HTERT RPE-1 (cell line): ENCODE measurements around the gene ANO9.
"Not testable (repeated sequence)": the region's sequence is repeated elsewhere in the genome, so short reads cannot be mapped to it uniquely, and the experiment has no call there.

Experiments
- in situ Hi-C: fragments of 300-500 bp; cut with MboI; formaldehyde crosslinking; loops from 4 replicates; pipeline ENCODE4 v1.14.3; 2020; ENCODE audit warnings: low sequenced_read_pairs

ANO9 gene

GRCh38 chr11:417652-418342, 24.0 kb downstream of the ANO9 start:
- in situ Hi-C loops = no loop called here

GRCh38 chr11:416757-417621, 24.8 kb downstream of the ANO9 start:
- in situ Hi-C loops = no loop called here

GRCh38 chr11:416051-416756, 25.6 kb downstream of the ANO9 start:
- in situ Hi-C loops = no loop called here

GRCh38 chr11:415640-416041, 26.2 kb downstream of the ANO9 start:
- in situ Hi-C loops = no loop called here

- in situ Hi-C loops = no loop called here
Measured at GRCh38 chr11:414318-414857, 27.4 kb downstream of the ANO9 start.

- in situ Hi-C loops = no loop called here
Measured at GRCh38 chr11:413120-414081, 28.4 kb downstream of the ANO9 start.

- in situ Hi-C loops = no loop called here
Measured at GRCh38 chr11:412641-413119, 29.1 kb downstream of the ANO9 start.

- in situ Hi-C loops = not testable (repeated sequence)
Measured at GRCh38 chr11:411520-411919, 30.3 kb downstream of the ANO9 start.

- in situ Hi-C loops = not testable (repeated sequence)
Measured at GRCh38 chr11:410711-411110, 31.1 kb downstream of the ANO9 start.

- in situ Hi-C loops = no loop called here
Measured at GRCh38 chr11:409600-410483, 32.0 kb downstream of the ANO9 start.

- in situ Hi-C loops = no loop called here
Measured at GRCh38 chr11:409008-409599, 32.7 kb downstream of the ANO9 start.

- in situ Hi-C loops = no loop called here
Measured at GRCh38 chr11:408154-409007, 33.4 kb downstream of the ANO9 start.

- in situ Hi-C loops = no loop called here
Measured at GRCh38 chr11:407651-408123, 34.1 kb downstream of the ANO9 start.

- in situ Hi-C loops = no loop called here
Measured at GRCh38 chr11:406796-407650, 34.8 kb downstream of the ANO9 start.

GRCh38 chr11:405954-406795, 35.6 kb downstream of the ANO9 start:
- in situ Hi-C loops = no loop called here
